ENCODE data around the gene PPP2R5A. TPM values are rescaled to one million over a fixed set of nuclear protein-coding genes. Genes with fewer than 3 reads are reported as not detected.

Gene PPP2R5A
- total and polyA plus RNA-seq, 11 donors: 44.7 to 108 (median 63.5) TPM

GRCh38 chr1:212344905-212345304 lies 59.7 kb downstream of the PPP2R5A start:
- no peak for ATAC-seq
- 93 to 98% (median 97%) methylated on average over 4 of the region's 4 CpGs for WGBS, 4 donors
- TF ChIP-seq POLR2A (IDR thresholded peaks at IDR 0.05) (no peak), CTCF (IDR thresholded peaks at IDR 0.05) (no peak)
- H3K4me3 ChIP-seq: no peak overlapping the region
- DNase-seq: no peak
- H3K36me3 ChIP-seq: peaks cover 0 to 98% (median 86%) of the 10 kb centered on the region in 9 donors
- no peaks in the 10 kb centered on the region for H3K9me3 ChIP-seq
- H3K4me1 ChIP-seq: peaks cover 0 to 3% (median 0%) of the 10 kb centered on the region in 12 donors
- H3K27ac ChIP-seq: no peak overlapping the region
- intact Hi-C loops (cut with DNase I): no loop called here
- H3K27me3 ChIP-seq: no peaks in the 10 kb centered on the region

GRCh38 chr1:212346601-212347000 lies 61.4 kb downstream of the PPP2R5A start:
- intact Hi-C loops (cut with DNase I): no loop called here
- no peaks in the 10 kb centered on the region for H3K4me1 ChIP-seq
- no peak overlapping the region for H3K27ac ChIP-seq
- H3K27me3 ChIP-seq: no peaks in the 10 kb centered on the region
- WGBS, 4 donors: 91 to 96% (median 95%) methylated on average over 1 of the region's 1 CpG
- peaks cover 0 to 100% (median 93%) of the 10 kb centered on the region in 9 donors for H3K36me3 ChIP-seq
- ATAC-seq (no peak), DNase-seq (no peak)
- no peak overlapping the region for H3K4me3 ChIP-seq
- TF ChIP-seq CTCF (IDR thresholded peaks at IDR 0.05) (no peak), POLR2A (IDR thresholded peaks at IDR 0.05) (no peak)
- H3K9me3 ChIP-seq: no peaks in the 10 kb centered on the region

- Histone ChIP-seq H3K27ac (no peak overlapping the region), H3K36me3 (peaks cover 0 to 100% (median 91%) of the 10 kb centered on the region in 9 donors), H3K27me3 (no peaks in the 10 kb centered on the region), H3K4me3 (no peak overlapping the region), H3K9me3 (no peaks in the 10 kb centered on the region), H3K4me1 (peaks cover 0 to 8% (median 0%) of the 10 kb centered on the region in 12 donors)
- TF ChIP-seq POLR2A (IDR thresholded peaks at IDR 0.05): no peak
- no peak for TF ChIP-seq CTCF (IDR thresholded peaks at IDR 0.05)
- intact Hi-C loops (cut with DNase I): no loop called here
- DNase-seq (no peak), ATAC-seq (no peak)
- WGBS, 4 donors: 92 to 97% (median 96%) methylated on average over 10 of the region's 10 CpGs
Observed at GRCh38 chr1:212351588-212352362, 66.6 kb downstream of the PPP2R5A start.

DNA sequence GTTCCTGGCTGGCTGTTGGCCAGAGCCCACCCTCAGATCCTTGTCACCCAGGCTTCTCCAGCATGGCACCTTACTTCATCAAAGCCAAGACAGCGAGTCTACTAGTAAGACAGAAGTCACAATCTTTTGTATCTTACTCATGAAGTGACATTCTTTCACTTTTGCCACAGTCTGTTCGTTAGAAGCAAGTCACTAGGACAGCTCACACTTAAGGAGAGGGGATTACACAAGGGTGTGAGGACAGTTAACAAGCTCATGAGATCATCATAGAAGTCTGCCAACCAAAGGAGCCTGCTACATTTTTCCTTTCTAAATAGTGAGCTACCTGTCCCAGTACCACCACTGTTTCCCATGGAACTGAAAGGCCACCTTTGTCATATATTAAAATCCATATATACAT lies 68.0 kb downstream of the PPP2R5A start:
- Histone ChIP-seq H3K36me3 (peaks cover 0 to 100% (median 90%) of the 10 kb centered on the region in 9 donors), H3K4me1 (peaks cover 0 to 8% (median 0%) of the 10 kb centered on the region in 12 donors), H3K27me3 (no peaks in the 10 kb centered on the region), H3K9me3 (no peaks in the 10 kb centered on the region), H3K4me3 (no peak overlapping the region), H3K27ac (no peak overlapping the region)
- ATAC-seq: no peak
- DNase-seq: no peak
- intact Hi-C loops (cut with DNase I): no loop called here
- WGBS, 4 donors: 77 to 93% (median 82%) methylated on average over 2 of the region's 2 CpGs
- TF ChIP-seq POLR2A (IDR thresholded peaks at IDR 0.05) (no peak), CTCF (IDR thresholded peaks at IDR 0.05) (no peak)

Measured in heart left ventricle (tissue), 16 donors.